ENCODE data around the gene LSP1.

DNA sequence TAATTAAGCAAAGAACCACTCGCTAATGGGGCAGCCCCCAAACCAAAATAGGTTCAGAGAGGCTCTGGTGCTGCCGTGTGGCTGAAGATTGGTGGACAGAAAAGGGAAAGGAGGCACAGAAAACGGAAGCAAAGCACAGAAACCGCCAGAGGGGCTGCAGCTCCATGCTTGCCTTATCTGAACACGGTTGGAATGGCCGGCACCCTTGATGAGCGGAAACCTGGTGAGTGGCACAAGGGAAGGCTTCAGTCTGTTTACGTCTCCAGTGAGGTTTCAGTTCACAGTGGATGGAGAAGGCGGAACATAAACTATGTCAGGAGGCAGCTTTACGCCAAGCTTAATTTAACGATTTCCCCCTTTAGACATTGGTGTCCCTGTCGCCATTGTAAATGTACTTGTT lies 44.0 kb downstream of the LSP1 start:
- TF ChIP-seq EZH2 (IDR thresholded peaks at IDR 0.05; ENCODE audit: low read depth, low read length, severe bottlenecking) (no peak), CTCF (IDR thresholded peaks at IDR 0.05; ENCODE audit: control extremely low read depth in 1 of 3, insufficient read depth in 1 of 3, low read depth in 1 of 3, low read length in 3 of 3) (no peak), POLR2AphosphoS5 (IDR thresholded peaks at IDR 0.05; ENCODE audit: low read depth, low read length) (no peak), EP300 (IDR thresholded peaks at IDR 0.05; ENCODE audit: borderline replicate concordance in 1 of 2, low read depth in 2 of 2, low read length in 2 of 2) (no peak), TAF1 (IDR thresholded peaks at IDR 0.05; ENCODE audit: low read depth, low read length) (no peak), E2F6 (IDR thresholded peaks at IDR 0.05) (no peak), POLR2A (IDR thresholded peaks at IDR 0.05; ENCODE audit: control extremely low read depth in 1 of 2, low read depth in 2 of 2, low read length in 2 of 2) (no peak), TAF7 (optimal IDR thresholded peaks at IDR 0.05; ENCODE audit: borderline replicate concordance, low read depth, low read length) (no peak), RAD21 (IDR thresholded peaks at IDR 0.05 in 1 of 2, conservative IDR thresholded peaks at IDR 0.05 in 1 of 2; ENCODE audit: low read depth in 2 of 2, low read length in 2 of 2) (no peak)

Data from H1 (cell line).